HepG2 (cell line): Measurements from ENCODE around the gene CHD9. TPM values are rescaled to one million over a fixed set of nuclear protein-coding genes. Genes with fewer than 3 reads are reported as not detected.
A peak's percentile ranks its signal among the peaks of the same experiment; 100 is the strongest.

Experiments
- BRF2 ChIP-seq: sonication (generic); formaldehyde crosslinking; IDR thresholded peaks from 2 replicates; pipeline ENCODE4 v1.8.1; 2022; ENCODE audit warnings: mild to moderate bottlenecking, missing genetic modification reagents
- FOSL2 ChIP-seq: sonication (generic); formaldehyde crosslinking; IDR thresholded peaks from 2 replicates; pipeline ENCODE4 v1.4.0; 2020; ENCODE audit warnings: missing genetic modification reagents
- FOXA3 ChIP-seq: IDR thresholded peaks from 2 replicates; pipeline ENCODE4 v1.6.1; 2016; ENCODE audit warnings: missing genetic modification reagents, missing compliant biosample characterization
- GTF2F1 ChIP-seq: fragments of 150-350 bp; IDR thresholded peaks from 2 replicates; pipeline ENCODE4 v1.6.1; 2014; ENCODE audit warnings: low read length
- HIVEP1 ChIP-seq: sonication (generic); formaldehyde crosslinking; IDR thresholded peaks from 2 replicates; pipeline ENCODE4 v1.4.0; 2020; ENCODE audit warnings: mild to moderate bottlenecking, missing genetic modification reagents
- HMG20A ChIP-seq: IDR thresholded peaks from 2 replicates; pipeline ENCODE4 v1.6.1; 2016; ENCODE audit warnings: borderline replicate concordance
- HMG20B ChIP-seq: conservative IDR thresholded peaks from 2 replicates; pipeline ENCODE4 v1.6.1; 2016; ENCODE audit warnings: missing genetic modification reagents, missing compliant biosample characterization
- HMGXB4 ChIP-seq, 2 experiments: sonication (generic) in 1 of 2; formaldehyde crosslinking in 1 of 2; IDR thresholded peaks; 2 replicates each; pipeline versions ENCODE4 v1.4.0 to v1.6.1; 2018 to 2020; ENCODE audit warnings: missing genetic modification reagents in 2 of 2, borderline replicate concordance in 1 of 2, low read depth in 1 of 2, mild to moderate bottlenecking in 1 of 2, missing biosample characterization in 1 of 2
- HNF4A ChIP-seq: sonication (generic); formaldehyde crosslinking; IDR thresholded peaks from 2 replicates; pipeline ENCODE4 v1.4.0; 2020; ENCODE audit warnings: missing genetic modification reagents
- MAX ChIP-seq: IDR thresholded peaks from 2 replicates; pipeline ENCODE4 v1.6.1; 2012; ENCODE audit warnings: inconsistent platforms
- NR2F6 ChIP-seq, 2 experiments: IDR thresholded peaks; 2 replicates each; pipeline ENCODE4 v1.6.1; 2016; ENCODE audit warnings: antibody characterized with exemption in 1 of 2, mild to moderate bottlenecking in 1 of 2
- PHF21A ChIP-seq: sonication (generic); formaldehyde crosslinking; IDR thresholded peaks from 2 replicates; pipeline ENCODE4 v1.5.0; 2020; ENCODE audit warnings: mild to moderate bottlenecking, missing genetic modification reagents
- RCOR2 ChIP-seq: IDR thresholded peaks from 2 replicates; pipeline ENCODE4 v1.6.1; 2016; ENCODE audit warnings: missing biosample characterization, missing genetic modification reagents
- REPIN1 ChIP-seq: sonication (generic); formaldehyde crosslinking; IDR thresholded peaks from 2 replicates; pipeline ENCODE4 v1.8.0; 2022; ENCODE audit warnings: missing genetic modification reagents, low read depth, mild to moderate bottlenecking, borderline replicate concordance
- RXRB ChIP-seq: IDR thresholded peaks from 2 replicates; pipeline ENCODE4 v1.6.1; 2016; ENCODE audit warnings: borderline replicate concordance, missing genetic modification reagents, missing compliant biosample characterization
- SAP130 ChIP-seq: IDR thresholded peaks from 2 replicates; pipeline ENCODE4 v1.6.1; 2016; ENCODE audit warnings: low read depth
- SOX13 ChIP-seq, 3 experiments: fragments of 450-650 bp in 1 of 3; sonication (generic) in 1 of 3; formaldehyde crosslinking in 1 of 3; IDR thresholded peaks in 2 of 3; conservative IDR thresholded peaks in 1 of 3; 2 replicates each; pipeline versions ENCODE4 v1.5.0 to v1.6.1; 2016 to 2020; ENCODE audit warnings: antibody characterized with exemption in 1 of 3, mild to moderate bottlenecking in 1 of 3, missing compliant biosample characterization in 1 of 3, missing genetic modification reagents in 1 of 3, moderate library complexity in 1 of 3
- TCF7 ChIP-seq: sonication (generic); IDR thresholded peaks from 2 replicates; pipeline ENCODE4 v1.6.1; 2016; ENCODE audit warnings: antibody characterized with exemption, low read depth
- TRIM24 ChIP-seq: sonication (generic); formaldehyde crosslinking; IDR thresholded peaks from 2 replicates; pipeline ENCODE4 v1.8.0; 2022; ENCODE audit warnings: mild to moderate bottlenecking, missing genetic modification reagents
- ZNF180 ChIP-seq: sonication (generic); formaldehyde crosslinking; IDR thresholded peaks from 2 replicates; pipeline ENCODE4 v1.4.0; 2020; ENCODE audit warnings: low read depth, missing genetic modification reagents, borderline replicate concordance
- ZNF205 ChIP-seq: IDR thresholded peaks from 2 replicates; pipeline ENCODE4 v1.6.1; 2018; ENCODE audit warnings: missing biosample characterization, missing genetic modification reagents
- ZNF292 ChIP-seq: sonication (generic); formaldehyde crosslinking; IDR thresholded peaks from 2 replicates; pipeline ENCODE4 v1.8.1; 2022; ENCODE audit warnings: mild to moderate bottlenecking, low read depth, missing genetic modification reagents, borderline replicate concordance
- ZNF572 ChIP-seq: sonication (generic); formaldehyde crosslinking; IDR thresholded peaks from 2 replicates; pipeline ENCODE4 v1.5.1; 2020; ENCODE audit warnings: mild to moderate bottlenecking, missing genetic modification reagents
- ZNF574 ChIP-seq: sonication (generic); formaldehyde crosslinking; IDR thresholded peaks from 2 replicates; pipeline ENCODE4 v1.4.0; 2020; ENCODE audit warnings: missing genetic modification reagents
- polyA plus RNA-seq, 8 experiments: library from polyadenylated mRNA; depleted of rRNA in 3 of 8; stranded (reverse) in 7 of 8; unstranded in 1 of 8; fragments of >200 nt; fragmentation: Illumina TruSeq in 4 of 8; extraction: Trizol in 4 of 8; gene quantifications; 2 replicates each; pipeline versions ENCODE4 v1.2.1 to v1.2.3, GENCODE V29; 2011 to 2016; ENCODE audit warnings: low read depth in 4 of 8, missing spikeins in 1 of 8, mixed read lengths in 1 of 8; ENCODE audit not compliant: insufficient read depth in 1 of 8
- total RNA-seq, 5 experiments: library from RNA; depleted of rRNA; stranded (reverse); fragments of >200 nt; fragmentation: Illumina TruSeq; extraction: Trizol; gene quantifications; 2 replicates each; pipeline ENCODE4 v1.2.3, GENCODE V29; 2016; ENCODE audit warnings: low read depth in 1 of 5

CHD9 gene
- total and polyA plus RNA-seq, 2 of the 13 experiments (the other 11 are each of a cell fraction or from before 2014, with no cell fraction given) = 23.4 to 27.7 TPM

GRCh38 chr16:53061701-53062159 is 6.9 kb downstream of the CHD9 start (continued):
- TF ChIP-seq ZNF574 (CRISPR knock-in tag) (0 out of 2 replicates have a peak, but pooled peaks have one; percentile 31), GTF2F1 (no peak), ZNF292 (peak; percentile 80; the same call in 1 of the 2 replicates), HNF4A (CRISPR knock-in tag) (peak; percentile 60), MAX (peak; percentile 33; the same call in 1 of the 2 replicates), HMGXB4 (CRISPR knock-in tag; IDR thresholded peaks at IDR 0.05; ENCODE audit: borderline replicate concordance in 1 of 2, low read depth in 1 of 2) (peak in 1 of 2 experiments; percentile 24; a peak in 1 of 4 replicates), ZNF205 (CRISPR knock-in tag) (peak; percentile 37; the same call in 1 of the 2 replicates), TRIM24 (no peak), RXRB (CRISPR knock-in tag) (peak; percentile 57; the same call in 1 of the 2 replicates), HMG20B (CRISPR knock-in tag) (0 out of 2 replicates have a peak, but pooled peaks have one; percentile 26), HIVEP1 (CRISPR knock-in tag) (0 out of 2 replicates have a peak, but pooled peaks have one; percentile 37), TCF7 (peak; percentile 81), ZNF180 (CRISPR knock-in tag) (no peak), NR2F6 (IDR thresholded peaks at IDR 0.05) (peak; percentile 46), NR2F6 (CRISPR knock-in tag; IDR thresholded peaks at IDR 0.05) (peak; percentile 74), SOX13 (IDR thresholded peaks at IDR 0.05) (no peak), SOX13 (CRISPR knock-in tag; conservative IDR thresholded peaks at IDR 0.05 in 1 of 2, IDR thresholded peaks at IDR 0.05 in 1 of 2) (peak in 1 of 2 experiments; percentile 41; a peak in 1 of 4 replicates), BRF2 (CRISPR knock-in tag) (no peak), PHF21A (CRISPR knock-in tag) (peak; percentile 62; the same call in 1 of the 2 replicates), REPIN1 (CRISPR knock-in tag) (0 out of 2 replicates have a peak, but pooled peaks have one; percentile 30), ZNF572 (CRISPR knock-in tag) (peak; percentile 45; the same call in 1 of the 2 replicates), SAP130 (CRISPR knock-in tag) (peak; percentile 63), RCOR2 (CRISPR knock-in tag) (peak; percentile 72; the same call in 1 of the 2 replicates), HMG20A (CRISPR knock-in tag) (peak; percentile 15; the same call in 1 of the 2 replicates), FOSL2 (CRISPR knock-in tag) (no peak), FOXA3 (CRISPR knock-in tag) (0 out of 2 replicates have a peak, but pooled peaks have one; percentile 25)
